CD4-positive, alpha-beta T cell treated with Interleukin-15 for 4 hours (primary cell): ENCODE results near the gene PGAP3.

Source experiments
- DNase-seq: peaks from one replicate; pipeline ENCODE4 v3.0.0-alpha.2; 2020; ENCODE audit warnings: low spot score

PGAP3 gene

GRCh38 chr17:39659279-39660010, 28.4 kb downstream of the PGAP3 start:
- no peak for DNase-seq

DNA sequence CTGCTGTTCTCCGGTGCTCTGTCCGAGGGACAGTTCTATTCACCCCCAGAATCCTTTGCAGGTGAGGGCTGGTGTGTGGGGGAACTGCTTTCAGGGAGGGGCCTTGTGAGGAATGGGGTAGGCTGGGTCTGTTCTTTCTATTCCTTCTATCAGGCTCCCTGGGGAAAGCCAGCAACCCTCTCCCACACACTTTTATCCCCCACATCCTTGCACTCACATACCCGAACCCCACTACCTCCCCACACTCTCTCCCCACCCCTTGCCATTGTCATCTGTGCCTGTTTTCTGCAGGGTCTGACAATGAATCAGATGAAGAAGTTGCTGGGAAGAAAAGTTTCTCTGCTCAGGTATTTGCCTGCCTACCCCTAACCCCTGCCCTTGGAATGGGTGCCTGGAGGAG, 29.1 kb downstream of the PGAP3 start:
- DNase-seq = no peak

DNA sequence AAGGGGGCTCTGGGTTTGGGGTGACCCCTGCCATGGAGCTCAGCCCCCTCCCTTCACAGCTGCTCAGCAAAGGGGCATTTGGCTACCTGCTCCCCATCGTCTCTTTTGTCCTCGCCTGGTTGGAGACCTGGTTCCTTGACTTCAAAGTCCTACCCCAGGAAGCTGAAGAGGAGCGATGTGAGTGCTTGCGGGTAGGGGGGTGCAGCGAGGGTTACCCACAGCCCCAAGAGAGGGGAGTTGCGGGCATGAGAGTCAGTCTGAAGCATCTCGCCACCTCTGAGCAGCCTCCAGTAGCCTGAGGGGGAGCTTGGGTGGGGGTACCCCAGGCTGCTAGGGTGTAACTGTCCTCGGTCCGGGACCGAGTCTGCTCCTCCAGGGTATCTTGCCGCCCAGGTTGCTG, 29.5 kb downstream of the PGAP3 start:
- no peak for DNase-seq

DNA sequence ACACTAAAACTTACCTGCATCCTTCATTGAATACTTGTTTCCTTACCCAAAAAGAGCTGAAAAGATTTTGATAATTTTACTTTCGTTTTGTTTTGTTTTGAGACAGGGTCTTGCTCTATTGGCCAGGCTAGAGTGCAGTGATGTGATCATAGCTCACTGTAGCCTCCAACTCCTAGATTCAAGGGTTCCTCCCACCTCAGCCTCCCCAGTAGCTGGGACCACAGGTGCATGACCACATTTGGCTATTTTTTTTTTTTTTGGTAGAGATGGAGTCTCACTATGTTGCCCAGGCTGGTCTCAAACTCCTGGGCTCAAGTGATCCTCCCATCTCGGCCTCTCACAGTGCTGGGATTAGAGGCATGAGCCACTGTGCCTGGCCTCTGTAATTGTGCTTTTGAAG, 32.8 kb downstream of the PGAP3 start:
- no peak for DNase-seq

GRCh38 chr17:39653662-39654331, 34.1 kb downstream of the PGAP3 start:
- DNase-seq = peak; percentile 80

GRCh38 chr17:39653316-39653661, 34.6 kb downstream of the PGAP3 start:
- no peak for DNase-seq

- no peak for DNase-seq
Measured at GRCh38 chr17:39652587-39653315, 35.1 kb downstream of the PGAP3 start.

DNA sequence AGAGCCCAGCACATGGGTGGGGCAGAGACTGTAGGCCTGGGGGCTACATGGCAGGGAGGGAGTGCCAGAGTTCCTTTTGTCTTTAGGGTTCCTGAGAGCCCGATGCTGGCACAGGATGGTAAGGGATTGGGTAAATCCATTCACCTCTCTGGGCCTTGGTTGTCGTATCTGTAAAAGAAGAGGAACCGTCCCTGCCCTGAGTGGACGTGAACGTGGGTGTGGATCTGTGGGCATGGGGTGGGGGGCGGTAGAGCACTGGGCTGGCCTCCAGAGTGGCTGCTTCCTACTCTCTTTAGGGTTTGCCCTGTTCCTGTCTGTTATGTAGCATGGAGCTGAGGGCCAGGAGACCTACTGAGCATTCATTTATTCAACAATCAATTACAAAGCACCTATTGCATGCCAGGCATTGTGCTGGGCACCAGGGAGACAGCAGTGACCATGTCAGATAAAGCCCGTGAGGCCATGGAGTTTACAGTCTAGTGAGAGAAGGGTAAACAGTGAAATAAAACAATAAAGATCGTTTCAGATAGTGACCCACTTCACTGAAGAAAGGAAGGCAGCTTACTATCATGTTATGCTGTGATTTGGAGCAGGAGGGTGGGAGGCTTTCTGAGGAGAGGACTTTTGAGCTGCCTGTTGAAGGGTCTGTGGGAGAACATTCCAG, 35.8 kb downstream of the PGAP3 start:
- no peak for DNase-seq

- DNase-seq = no peak
Measured at GRCh38 chr17:39650121-39650579, 37.7 kb downstream of the PGAP3 start.

DNA sequence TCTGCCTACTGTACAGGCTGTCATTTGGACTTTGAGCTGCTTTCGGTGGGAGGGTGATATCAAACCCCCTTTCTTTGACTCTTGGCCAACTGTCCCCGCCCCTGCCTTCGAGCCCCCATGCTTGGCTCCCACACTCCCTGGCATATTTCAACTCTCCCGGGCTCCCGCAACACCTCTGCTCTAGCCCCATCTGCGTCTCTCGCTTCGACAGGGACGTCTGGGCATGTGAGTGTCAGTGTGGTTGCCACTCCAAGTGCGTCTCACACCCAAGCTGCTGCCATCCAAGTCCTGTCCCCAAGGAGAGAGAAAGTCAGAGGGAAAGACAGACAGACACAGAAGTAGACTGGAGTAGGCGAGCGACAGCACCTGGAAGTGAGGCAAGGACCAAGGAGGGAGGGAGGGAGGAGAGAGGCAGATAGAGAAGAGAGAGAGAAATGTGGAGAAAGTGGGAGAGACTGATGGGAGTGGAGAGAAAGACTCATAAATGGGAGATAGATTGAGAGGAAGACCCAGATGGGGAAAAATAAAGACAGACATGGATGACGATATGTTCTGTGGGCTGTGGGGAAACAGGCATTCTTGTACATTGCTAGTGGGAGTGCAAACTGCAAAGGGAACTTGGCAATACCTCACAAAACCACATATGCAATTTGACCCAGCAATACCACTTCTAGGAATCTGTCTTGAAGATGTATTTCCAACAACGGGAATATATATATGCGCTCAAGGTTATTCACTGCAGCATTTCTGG, 39.1 kb downstream of the PGAP3 start:
- no peak for DNase-seq

GRCh38 chr17:39647256-39647655, 40.6 kb downstream of the PGAP3 start:
- DNase-seq = no peak

GRCh38 chr17:39643271-39643670, 44.6 kb downstream of the PGAP3 start:
- no peak for DNase-seq

GRCh38 chr17:39642291-39643074, 45.4 kb downstream of the PGAP3 start:
- no peak for DNase-seq

DNA sequence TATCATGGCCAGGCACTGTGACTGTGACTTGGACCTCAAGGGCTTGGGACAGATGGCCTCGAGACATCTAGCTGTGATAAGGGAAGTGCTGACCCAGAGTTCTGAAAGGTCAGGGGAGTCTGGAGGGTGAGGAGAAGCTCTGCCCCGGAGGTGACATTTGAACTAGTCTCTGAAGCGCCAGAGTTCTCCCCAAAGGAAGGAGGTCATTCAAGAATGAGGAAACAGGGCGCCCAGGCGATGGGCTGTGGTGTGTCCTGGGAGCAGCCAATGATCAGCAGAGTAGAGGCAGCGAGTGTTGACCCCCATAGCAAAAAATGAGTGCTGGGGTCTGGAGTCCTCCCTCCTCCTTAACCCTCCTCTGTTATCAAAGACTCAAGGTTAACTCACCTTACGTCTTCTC, 46.0 kb downstream of the PGAP3 start:
- no peak for DNase-seq

DNA sequence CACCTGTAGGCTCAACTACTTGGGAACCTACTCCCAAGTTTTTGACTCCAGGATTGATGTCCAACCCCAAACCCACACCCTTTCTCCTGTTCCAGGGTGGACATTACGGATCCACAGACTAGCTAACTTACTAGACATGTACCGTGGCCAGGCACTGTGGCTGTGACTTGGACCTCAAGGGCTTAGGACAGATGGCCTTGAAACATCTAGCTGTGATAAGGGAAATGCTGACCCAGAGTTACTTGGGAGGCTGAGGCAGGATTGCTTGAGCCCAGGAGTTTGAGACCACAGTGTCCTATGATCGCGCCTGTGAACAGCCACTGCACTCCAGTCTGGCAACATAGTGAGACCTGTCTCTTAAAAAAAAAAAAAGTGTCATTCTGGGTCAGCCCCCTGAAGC, 46.8 kb downstream of the PGAP3 start:
- DNase-seq = no peak

DNA sequence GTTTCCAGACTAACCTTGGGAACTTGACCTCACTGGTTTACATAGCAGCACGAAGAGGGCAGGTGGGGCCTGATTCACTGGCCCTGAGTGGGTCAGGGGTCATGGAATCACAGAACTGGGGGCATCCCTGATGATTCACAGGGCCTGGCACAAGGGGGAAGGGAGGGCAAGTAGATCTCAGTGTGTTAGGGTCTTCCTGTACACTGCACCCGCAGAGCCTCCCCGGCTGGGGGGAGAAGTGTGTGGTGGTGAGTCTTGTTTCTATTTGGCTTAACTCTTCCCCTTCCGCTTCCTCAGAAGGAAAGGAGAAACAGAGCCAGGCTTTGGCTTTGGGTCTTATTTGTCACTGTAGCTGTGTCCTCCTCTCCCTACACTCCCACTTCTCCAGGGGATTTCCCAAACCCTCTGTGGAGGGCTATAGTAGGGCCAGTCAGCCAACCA, 47.2 kb downstream of the PGAP3 start:
- DNase-seq = no peak

DNA sequence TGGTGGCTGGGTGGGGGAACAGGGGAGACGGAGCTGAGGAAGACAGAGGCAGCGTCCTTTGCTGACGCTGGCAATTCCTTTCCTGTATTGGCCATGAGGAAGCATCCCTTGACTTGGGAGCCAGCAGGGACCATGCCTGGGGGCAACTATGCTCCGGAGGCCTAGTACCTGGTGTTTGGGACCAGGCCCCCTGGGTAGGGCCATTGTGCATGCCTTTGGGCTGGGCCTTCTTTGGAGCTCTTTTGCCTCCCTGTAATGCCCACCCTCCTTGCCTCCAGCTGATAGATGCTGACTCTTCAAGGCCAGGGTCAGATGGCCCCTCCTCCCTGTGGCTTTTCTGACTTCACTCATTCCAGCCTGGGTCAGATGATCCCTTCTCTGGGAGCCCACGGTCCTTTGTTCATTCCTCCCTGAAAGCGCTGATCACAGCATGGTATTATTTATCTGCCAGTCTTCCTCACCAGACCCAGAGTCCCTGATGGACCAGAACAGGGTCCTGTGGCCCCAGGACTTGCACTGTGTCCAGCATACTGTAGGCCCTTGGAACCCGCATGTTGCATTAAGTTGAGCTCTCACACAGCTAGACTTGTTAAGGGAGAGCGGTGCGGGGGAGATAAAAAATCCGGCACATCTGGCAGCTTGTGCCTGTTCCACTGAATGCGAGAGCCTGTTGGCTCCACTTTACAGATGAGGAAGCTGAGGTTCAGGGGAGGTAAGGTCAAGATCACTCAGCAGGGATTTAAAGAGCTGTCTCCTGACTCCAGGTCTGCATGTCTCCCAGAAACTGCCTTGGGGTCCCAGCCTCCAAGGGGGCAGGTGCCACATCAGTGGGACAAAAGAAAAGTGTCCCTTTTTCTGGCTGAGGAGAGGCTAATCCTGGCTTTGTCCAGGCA, 48.0 kb downstream of the PGAP3 start:
- no peak for DNase-seq

DNA sequence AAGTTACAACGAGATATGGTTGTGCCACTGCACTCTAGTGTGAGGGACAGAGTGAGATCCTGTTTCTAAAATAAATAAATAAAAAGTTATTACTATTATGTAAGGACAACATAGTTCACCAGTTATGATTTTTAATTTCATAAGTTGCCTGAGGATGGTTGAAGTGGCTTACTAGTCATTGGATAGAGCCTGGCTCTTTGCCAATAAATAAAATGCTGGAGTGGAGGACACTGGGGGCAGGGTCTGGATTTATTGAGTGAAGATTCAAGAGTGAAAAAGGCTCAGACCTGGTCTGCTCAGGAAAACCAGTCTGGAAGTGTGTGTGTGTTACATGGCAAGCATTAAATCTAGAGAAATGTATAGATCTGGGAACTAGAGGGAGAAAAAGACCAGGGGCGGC, 48.8 kb downstream of the PGAP3 start:
- DNase-seq = no peak

DNA sequence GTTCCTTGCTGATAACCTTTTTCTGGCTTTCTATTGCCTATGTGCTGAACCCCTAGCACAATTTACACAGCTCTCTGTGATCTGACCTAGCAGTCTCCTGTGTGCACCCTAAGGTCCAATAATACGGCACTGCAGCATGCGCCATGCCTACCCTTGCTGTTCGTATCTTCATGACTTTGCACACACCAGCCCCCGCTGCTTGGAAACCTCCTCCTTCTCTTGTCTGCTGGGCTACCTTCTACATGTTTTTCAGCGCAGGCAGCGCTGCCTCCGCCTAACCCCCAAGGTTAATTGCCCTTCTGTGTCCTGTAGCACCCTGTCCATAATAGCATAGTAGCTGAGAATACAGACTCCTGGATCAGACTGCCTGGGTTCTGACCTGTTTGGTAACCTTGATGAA, 49.5 kb downstream of the PGAP3 start:
- no peak for DNase-seq
